SK-N-SH treated with all-trans-retinoic acid at 6 μM for 48 hours (cell line): Measurements from ENCODE around the gene AMN.

Source experiments
- ATAC-seq: fragments of 200-7000 bp; cut with Tn5 transposase; 3 replicates; pipeline ENCODE4 v1.9.1; 2020; ENCODE audit warnings: mild to moderate bottlenecking, moderate library complexity
- ARNTL ChIP-seq: fragments of 450-650 bp; formaldehyde crosslinking; IDR thresholded peaks from 2 replicates; pipeline ENCODE4 v1.5.0; 2020; ENCODE audit warnings: low read depth, mild to moderate bottlenecking, moderate library complexity, borderline replicate concordance
- BACH2 ChIP-seq: fragments of 250-450 bp; sonication (Bioruptor Pico); IDR thresholded peaks from 2 replicates; pipeline ENCODE4 v1.9.0; 2021; ENCODE audit warnings: mild to moderate bottlenecking, borderline replicate concordance
- CREB5 ChIP-seq: fragments of 250-450 bp; sonication (Bioruptor Pico); IDR thresholded peaks from 2 replicates; pipeline ENCODE4 v1.5.1; 2020; ENCODE audit warnings: low read depth, mild to moderate bottlenecking, moderate library complexity
- CSDC2 ChIP-seq: fragments of 250-450 bp; sonication (Bioruptor Pico); IDR thresholded peaks from 2 replicates; pipeline ENCODE4 v1.5.0; 2020; ENCODE audit warnings: mild to moderate bottlenecking, moderate library complexity
- CSRNP3 ChIP-seq: fragments of 250-450 bp; sonication (Bioruptor Pico); IDR thresholded peaks from 2 replicates; pipeline ENCODE4 v1.5.1; 2021; ENCODE audit warnings: mild to moderate bottlenecking, moderate library complexity
- ESRRG ChIP-seq: fragments of 250-450 bp; sonication (Bioruptor Pico); IDR thresholded peaks from 2 replicates; pipeline ENCODE4 v1.6.1; 2021; ENCODE audit warnings: mild to moderate bottlenecking
- GLIS3 ChIP-seq: fragments of 250-450 bp; sonication (Bioruptor Pico); IDR thresholded peaks from 2 replicates; pipeline ENCODE4 v1.5.0; 2020; ENCODE audit warnings: mild to moderate bottlenecking, moderate library complexity
- ISL1 ChIP-seq: fragments of 250-450 bp; sonication (Bioruptor Pico); IDR thresholded peaks from 2 replicates; pipeline ENCODE4 v2.1.2; 2022; ENCODE audit warnings: mild to moderate bottlenecking, moderate library complexity
- OSR1 ChIP-seq: fragments of 250-450 bp; sonication (Bioruptor Pico); IDR thresholded peaks from 2 replicates; pipeline ENCODE4 v1.8.0; 2022; ENCODE audit warnings: moderate library complexity, mild to moderate bottlenecking, inconsistent platforms
- PATZ1 ChIP-seq: fragments of 250-450 bp; sonication (Bioruptor Pico); IDR thresholded peaks from 2 replicates; pipeline ENCODE4 v1.8.0; 2020; ENCODE audit warnings: mild to moderate bottlenecking, moderate library complexity, borderline replicate concordance
- POU6F1 ChIP-seq: fragments of 250-450 bp; sonication (Bioruptor Pico); IDR thresholded peaks from 2 replicates; pipeline ENCODE4 v1.8.0; 2021; ENCODE audit warnings: low read depth, mild to moderate bottlenecking, moderate library complexity, borderline replicate concordance
- PPARA ChIP-seq: fragments of 250-450 bp; sonication (Bioruptor Pico); IDR thresholded peaks from 2 replicates; pipeline ENCODE4 v1.5.0; 2020; ENCODE audit warnings: mild to moderate bottlenecking, borderline replicate concordance
- RARB ChIP-seq: fragments of 250-450 bp; sonication (Bioruptor Pico); IDR thresholded peaks from 2 replicates; pipeline ENCODE4 v1.8.0; 2021; ENCODE audit warnings: mild to moderate bottlenecking, moderate library complexity
- SNAI2 ChIP-seq: fragments of 250-450 bp; sonication (Bioruptor Pico); IDR thresholded peaks from 2 replicates; pipeline ENCODE4 v1.5.0; 2020; ENCODE audit warnings: mild to moderate bottlenecking, moderate library complexity
- TCF4 ChIP-seq: fragments of 250-450 bp; sonication (Bioruptor Pico); IDR thresholded peaks from 2 replicates; pipeline ENCODE4 v1.8.0; 2021; ENCODE audit warnings: mild to moderate bottlenecking, moderate library complexity, borderline replicate concordance
- TOX ChIP-seq: fragments of 250-450 bp; sonication (Bioruptor Pico); IDR thresholded peaks from 2 replicates; pipeline ENCODE4 v1.8.0; 2021; ENCODE audit warnings: mild to moderate bottlenecking, moderate library complexity, borderline replicate concordance
- TSHZ2 ChIP-seq: fragments of 250-450 bp; sonication (Bioruptor Pico); IDR thresholded peaks from 2 replicates; pipeline ENCODE4 v1.5.0; 2020; ENCODE audit warnings: mild to moderate bottlenecking, moderate library complexity
- ZC3H10 ChIP-seq: fragments of 250-450 bp; sonication (Bioruptor Pico); IDR thresholded peaks from 2 replicates; pipeline ENCODE4 v1.5.1; 2021; ENCODE audit warnings: mild to moderate bottlenecking, moderate library complexity
- ZFP3 ChIP-seq: fragments of 250-450 bp; sonication (Bioruptor Pico); IDR thresholded peaks from 2 replicates; pipeline ENCODE4 v1.5.0; 2020; ENCODE audit warnings: mild to moderate bottlenecking, moderate library complexity
- ZNF565 ChIP-seq: fragments of 450-650 bp; formaldehyde crosslinking; conservative IDR thresholded peaks from 2 replicates; pipeline ENCODE4 v1.5.0; 2020; ENCODE audit warnings: low read depth, mild to moderate bottlenecking, moderate library complexity
- ZNF70 ChIP-seq: fragments of 450-650 bp; formaldehyde crosslinking; IDR thresholded peaks from 2 replicates; pipeline ENCODE4 v1.5.0; 2020; ENCODE audit warnings: mild to moderate bottlenecking, moderate library complexity
- ZNF8 ChIP-seq: fragments of 450-650 bp; formaldehyde crosslinking; IDR thresholded peaks from 2 replicates; pipeline ENCODE4 v1.5.0; 2020; ENCODE audit warnings: mild to moderate bottlenecking, moderate library complexity

The AMN gene

GRCh38 chr14:102922490-102923200, at the start of gene AMN:
Gene AMN (plus strand): TSS chr14:102922663. CDS start chr14:102922689, 26 bp downstream.
- TF ChIP-seq ZNF8 (CRISPR knock-in tag) (no peak), OSR1 (no peak), TCF4 (CRISPR knock-in tag) (no peak), ISL1 (no peak), TSHZ2 (CRISPR knock-in tag) (no peak), BACH2 (CRISPR knock-in tag) (no peak), POU6F1 (no peak), PPARA (no peak), CREB5 (no peak), ARNTL (CRISPR knock-in tag) (no peak), ZFP3 (CRISPR knock-in tag) (no peak), RARB (no peak), SNAI2 (CRISPR knock-in tag) (no peak), ZNF70 (CRISPR knock-in tag) (no peak), TOX (CRISPR knock-in tag) (no peak), GLIS3 (CRISPR knock-in tag) (no peak), ZC3H10 (CRISPR knock-in tag) (no peak), ZNF565 (CRISPR knock-in tag) (no peak), CSRNP3 (CRISPR knock-in tag) (no peak)
- ATAC-seq: peak; percentile 11

GRCh38 chr14:102873131-102873530, 49.3 kb upstream of the AMN start:
- TF ChIP-seq SNAI2 (CRISPR knock-in tag) (no peak), ZNF70 (CRISPR knock-in tag) (no peak), CSRNP3 (CRISPR knock-in tag) (no peak), CSDC2 (CRISPR knock-in tag) (no peak), PATZ1 (CRISPR knock-in tag) (no peak), ZFP3 (CRISPR knock-in tag) (no peak), ESRRG (no peak)
- ATAC-seq: no peak
